Activated T-cell treated with anti-CD3 and anti-CD28 coated beads, Interleukin-2, amount 50 U/mL, for 1 hour (primary cell): ENCODE measurements around the gene LEF1.

Experiments used
- DNase-seq: peaks from one replicate; pipeline ENCODE4 v3.0.0-alpha.2; 2020

The LEF1 gene

GRCh38 chr4:108174856-108175255 lies 6.1 kb upstream of the LEF1 start:
- no peak for DNase-seq

GRCh38 chr4:108173599-108174057 lies 4.9 kb upstream of the LEF1 start:
- DNase-seq, result no peak

- peak; percentile 82 for DNase-seq
These were observed 4.2 kb upstream of the LEF1 start for GRCh38 chr4:108172753-108173598.

GRCh38 chr4:108172231-108172752 lies 3.6 kb upstream of the LEF1 start:
- peak; percentile 64 for DNase-seq

- peak; percentile 63 for DNase-seq
These were observed 2.9 kb upstream of the LEF1 start for GRCh38 chr4:108171339-108172230.

GRCh38 chr4:108170631-108171338 lies 2.1 kb upstream of the LEF1 start:
- no peak for DNase-seq

GRCh38 chr4:108169664-108170063 lies 932 bp upstream of the LEF1 start:
- no peak for DNase-seq

GRCh38 chr4:108168160-108168670 lies 517 bp downstream of the LEF1 start:
- DNase-seq, result no peak

- DNase-seq, result peak; percentile 69
These were observed 2.1 kb downstream of the LEF1 start for GRCh38 chr4:108166441-108167315.

GRCh38 chr4:108166038-108166437 lies 2.7 kb downstream of the LEF1 start:
- DNase-seq, result peak; percentile 55

- no peak for DNase-seq
These were observed 3.1 kb downstream of the LEF1 start for GRCh38 chr4:108165586-108165985.

GRCh38 chr4:108163351-108163750 lies 5.4 kb downstream of the LEF1 start:
- no peak for DNase-seq

GRCh38 chr4:108160741-108161352 lies 7.9 kb downstream of the LEF1 start:
- DNase-seq, result no peak

GRCh38 chr4:108159845-108160244 lies 8.9 kb downstream of the LEF1 start:
- DNase-seq, result no peak

- DNase-seq, result no peak
These were observed 11.1 kb downstream of the LEF1 start for GRCh38 chr4:108157655-108158054.

- DNase-seq, result no peak
These were observed 12.3 kb downstream of the LEF1 start for GRCh38 chr4:108156391-108156790.

- DNase-seq, result no peak
These were observed 13.4 kb downstream of the LEF1 start for GRCh38 chr4:108155373-108155772.

GRCh38 chr4:108152980-108153379 lies 15.8 kb downstream of the LEF1 start:
- DNase-seq, result no peak

- DNase-seq, result no peak
These were observed 18.9 kb downstream of the LEF1 start for GRCh38 chr4:108149588-108150380.

- DNase-seq, result no peak
These were observed 20.4 kb downstream of the LEF1 start for GRCh38 chr4:108148316-108148715.
